GM08714 (cell line): Measurements from ENCODE around the gene HEMK1.

Experiments
- H3K4me3 ChIP-seq: fragments of 200-500 bp; sonication (Bioruptor generic); 2 replicates; pipeline ENCODE4 v1.5.1; 2014; ENCODE audit warnings: mild to moderate bottlenecking, low read length, inconsistent platforms
- ZNF274 ChIP-seq: IDR thresholded peaks from 2 replicates; pipeline ENCODE4 v1.6.1; 2012; ENCODE audit warnings: mild to moderate bottlenecking, low read depth, low read length

Gene HEMK1

DNA sequence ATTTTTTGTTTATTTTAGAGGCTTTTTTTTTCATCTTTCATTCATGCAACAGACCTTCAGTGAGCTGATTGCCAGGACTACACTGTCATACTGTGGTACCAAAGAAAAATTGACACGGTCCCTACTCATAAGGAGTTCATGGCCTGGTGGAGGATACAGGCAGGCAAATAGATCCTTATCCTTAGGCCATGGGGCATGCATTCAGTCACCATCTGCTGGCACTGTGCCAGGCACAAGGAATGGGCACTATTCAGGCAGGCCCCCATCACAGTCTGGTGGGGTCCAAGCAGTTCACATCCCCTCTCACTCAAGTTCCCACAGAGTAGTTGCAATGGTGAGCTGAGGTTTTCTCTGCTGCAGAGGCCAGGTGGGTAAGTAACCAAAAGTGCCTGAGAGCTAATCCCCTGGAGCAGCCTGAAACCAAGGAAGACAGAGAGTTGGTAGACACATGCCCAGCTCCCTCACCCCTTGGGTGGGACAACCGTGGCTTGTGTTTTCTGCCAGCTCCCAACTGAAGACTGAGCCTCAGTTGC, 25.0 kb downstream of the HEMK1 start:
- no peak overlapping the region for H3K4me3 ChIP-seq
- TF ChIP-seq ZNF274, result no peak

- no peak for TF ChIP-seq ZNF274
- H3K4me3 ChIP-seq, result no peak overlapping the region
Observed at GRCh38 chr3:50599115-50599715, 29.9 kb downstream of the HEMK1 start.

DNA sequence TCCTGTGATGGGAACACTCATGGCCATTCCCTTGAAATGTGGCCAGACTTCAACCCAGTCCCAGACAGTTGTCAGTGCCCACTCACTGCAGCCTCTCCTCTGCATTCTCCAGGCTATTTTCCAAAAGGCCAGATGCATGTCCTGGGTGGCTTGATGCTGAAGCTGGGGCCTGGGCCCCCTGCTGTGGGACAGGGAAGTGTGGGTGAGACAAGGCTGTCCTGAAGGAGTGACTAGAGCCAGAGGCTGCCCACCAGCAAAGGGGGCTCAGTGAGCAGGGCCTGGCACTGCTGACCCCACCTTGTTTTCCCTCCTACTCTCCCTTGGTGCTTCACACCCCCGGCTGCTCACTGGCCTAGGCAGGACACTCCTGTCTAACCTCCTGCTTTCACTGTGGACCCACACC, 30.4 kb downstream of the HEMK1 start:
- no peak for TF ChIP-seq ZNF274
- H3K4me3 ChIP-seq, result no peak overlapping the region

DNA sequence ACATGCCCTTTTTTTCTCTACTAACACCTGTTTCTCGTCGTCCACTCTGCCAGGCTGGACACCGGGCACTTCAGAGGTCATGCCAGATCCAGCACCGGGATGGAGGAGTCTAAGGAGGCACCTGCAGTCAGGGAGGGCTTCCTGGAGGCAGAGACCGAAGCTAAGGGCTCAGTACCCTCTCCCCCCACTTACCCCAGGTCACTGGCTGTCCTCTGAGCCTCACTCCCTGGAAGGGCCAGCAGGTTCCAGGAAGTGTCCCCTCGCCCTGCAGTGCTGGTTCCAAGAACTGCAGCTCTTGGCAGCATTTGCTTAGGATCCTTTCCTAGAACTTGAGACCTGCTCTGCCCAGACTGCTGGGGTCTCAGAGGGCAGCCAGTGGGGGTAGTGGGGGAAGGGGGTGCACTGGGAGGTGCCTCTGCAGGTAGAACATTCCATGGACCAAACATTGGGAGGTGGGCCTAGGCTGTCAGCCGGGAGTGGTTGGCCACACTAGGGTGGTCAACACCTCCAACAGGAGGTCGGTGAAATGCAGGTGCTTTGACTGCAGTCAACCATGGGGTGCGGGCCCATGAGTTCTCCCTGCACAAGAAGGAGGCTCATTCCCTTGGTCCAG, 30.9 kb downstream of the HEMK1 start:
- TF ChIP-seq ZNF274, result no peak
- H3K4me3 ChIP-seq, result no peak overlapping the region

- TF ChIP-seq ZNF274, result no peak
- H3K4me3 ChIP-seq, result no peak overlapping the region
Observed at GRCh38 chr3:50600841-50601591, 31.7 kb downstream of the HEMK1 start.

DNA sequence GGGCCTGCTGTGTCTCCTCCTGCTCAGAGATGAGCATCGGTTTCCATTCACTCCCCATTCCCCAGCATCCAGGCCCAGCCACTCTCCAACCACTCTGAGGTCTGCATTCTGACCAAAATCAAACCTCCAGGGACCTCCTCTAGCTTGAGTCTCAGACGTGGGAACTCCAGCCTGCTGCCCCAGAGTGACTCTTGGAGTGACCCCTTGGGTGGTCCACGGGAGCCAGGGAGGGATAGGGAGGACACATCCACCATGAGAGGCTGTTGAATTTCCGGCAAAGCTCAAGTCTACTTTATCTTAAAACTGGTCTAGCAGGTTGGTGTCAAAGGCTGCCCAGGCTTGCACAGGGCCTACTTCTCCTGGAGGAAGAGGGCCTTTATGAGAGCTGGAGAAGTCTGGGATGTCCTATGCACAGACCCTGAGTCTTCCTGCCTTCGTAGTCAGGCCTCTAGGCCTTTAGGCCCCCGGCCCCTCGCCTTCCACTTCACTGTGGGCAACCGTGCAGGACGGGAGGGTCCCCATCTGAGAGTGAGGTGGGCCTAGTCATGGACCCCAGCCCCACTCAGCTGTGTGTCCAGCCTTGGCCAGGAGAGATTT, 33.4 kb downstream of the HEMK1 start:
- no peak for TF ChIP-seq ZNF274
- H3K4me3 ChIP-seq, result no peak overlapping the region

DNA sequence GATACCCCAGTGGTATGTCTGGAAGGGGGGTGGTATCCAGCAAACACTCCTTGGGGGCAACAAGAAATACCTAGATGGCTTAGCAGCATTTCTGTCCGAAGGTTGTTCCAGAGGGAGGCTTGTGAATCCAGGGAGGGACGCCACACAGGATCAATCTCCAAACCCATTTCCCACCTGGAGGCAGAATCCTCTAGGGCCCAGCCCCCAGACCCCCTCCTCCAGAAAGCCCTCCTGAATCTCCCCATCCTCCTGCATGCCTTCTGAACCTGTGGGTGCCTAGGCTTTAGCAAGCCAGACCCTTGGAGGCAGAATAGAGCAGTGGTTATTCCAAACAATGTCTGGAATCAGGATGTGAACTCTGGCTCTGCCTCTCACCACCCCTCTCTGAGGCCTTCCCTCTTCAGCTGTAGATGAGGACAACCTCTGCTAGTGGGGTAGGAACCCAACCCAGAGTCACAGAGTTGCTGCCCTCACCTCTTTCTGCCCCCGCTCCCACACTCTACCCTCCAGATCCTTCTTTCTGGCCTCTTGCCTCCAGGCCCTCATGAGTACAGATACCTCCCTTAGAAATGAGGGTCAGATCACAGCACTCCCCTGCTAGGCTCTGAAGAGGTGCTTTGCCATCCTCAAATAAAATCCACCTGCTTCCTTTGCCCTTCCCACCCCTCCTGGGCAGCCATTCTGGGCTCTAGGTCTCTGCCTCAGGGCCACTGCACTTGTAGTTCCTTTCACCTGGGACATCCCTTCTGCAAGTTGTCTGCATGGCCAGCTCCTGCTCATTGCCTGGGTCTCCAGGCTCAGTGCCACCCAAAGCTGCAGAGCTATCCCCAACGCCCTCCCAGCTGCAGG, 34.2 kb downstream of the HEMK1 start:
- TF ChIP-seq ZNF274, result no peak
- no peak overlapping the region for H3K4me3 ChIP-seq

DNA sequence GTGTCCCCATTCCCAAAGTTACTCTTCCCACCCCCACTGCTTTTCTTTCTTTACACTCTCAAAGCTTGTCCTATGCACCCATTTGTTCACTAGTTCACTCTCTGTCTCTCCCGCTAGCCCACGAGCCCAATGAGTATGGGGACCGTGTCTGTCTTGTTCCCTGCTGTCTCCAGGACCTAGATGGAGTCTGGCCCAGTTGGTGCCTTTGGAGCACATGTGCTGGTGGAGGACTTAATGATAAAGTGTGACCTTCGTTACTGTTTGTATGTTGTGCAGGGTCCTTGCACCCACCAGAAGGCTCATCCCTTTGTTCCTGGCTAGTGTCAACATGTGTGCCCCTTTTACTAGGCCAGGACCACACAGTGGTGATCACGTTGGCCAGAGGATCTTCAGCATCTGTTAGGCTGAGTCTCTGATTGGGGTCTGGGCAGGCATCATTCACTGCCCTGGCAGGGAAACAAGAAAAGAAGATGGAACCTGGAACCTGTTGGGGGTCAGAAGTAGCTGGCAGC, 34.8 kb downstream of the HEMK1 start:
- no peak overlapping the region for H3K4me3 ChIP-seq
- TF ChIP-seq ZNF274, result no peak

- no peak for TF ChIP-seq ZNF274
- H3K4me3 ChIP-seq, result no peak overlapping the region
Observed at GRCh38 chr3:50604628-50605588, 35.6 kb downstream of the HEMK1 start.

- no peak for TF ChIP-seq ZNF274
- no peak overlapping the region for H3K4me3 ChIP-seq
Observed at GRCh38 chr3:50605901-50606326, 36.6 kb downstream of the HEMK1 start.

GRCh38 chr3:50606596-50606995, 37.3 kb downstream of the HEMK1 start:
- no peak overlapping the region for H3K4me3 ChIP-seq
- TF ChIP-seq ZNF274, result no peak

DNA sequence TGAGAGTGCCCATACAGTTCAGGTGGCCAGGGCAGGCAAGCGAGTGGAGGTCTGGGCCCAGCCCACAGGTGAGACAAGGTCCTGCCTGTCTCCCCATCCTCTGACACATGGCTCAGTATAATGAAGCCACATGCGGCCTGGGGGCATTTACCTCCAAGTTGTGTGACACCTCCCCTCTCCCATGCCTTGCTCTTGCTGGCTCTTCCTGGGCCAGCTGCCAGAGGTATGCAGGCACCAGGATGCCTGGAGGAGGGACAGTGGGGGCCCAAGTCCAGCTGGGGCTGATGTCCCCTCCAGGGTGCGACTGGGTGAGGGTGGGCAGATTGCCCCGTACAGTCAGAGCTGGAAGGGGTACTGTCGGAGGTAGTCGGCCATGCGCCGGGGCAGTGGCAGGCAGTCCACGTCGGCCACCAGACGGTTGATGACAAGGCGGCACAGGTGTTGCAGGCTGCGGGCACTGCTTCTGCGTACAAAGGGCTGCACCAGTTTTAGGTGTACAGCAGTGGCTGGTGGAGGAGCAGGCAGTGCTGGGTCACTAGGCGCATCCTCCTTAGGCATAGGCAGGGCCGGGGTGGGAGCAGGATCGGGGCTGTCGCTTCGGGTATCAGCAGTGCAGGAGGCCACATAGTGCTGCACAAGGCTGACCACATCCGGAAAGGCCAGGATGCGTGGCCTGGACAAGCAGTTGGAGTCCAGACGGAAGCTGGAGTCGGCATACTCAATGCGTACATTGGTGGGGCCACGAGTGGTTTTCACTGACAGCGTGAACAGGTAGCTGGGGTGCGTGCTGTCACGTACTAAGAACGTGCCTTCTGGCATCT, 38.2 kb downstream of the HEMK1 start:
- H3K4me3 ChIP-seq, result no peak overlapping the region
- no peak for TF ChIP-seq ZNF274

DNA sequence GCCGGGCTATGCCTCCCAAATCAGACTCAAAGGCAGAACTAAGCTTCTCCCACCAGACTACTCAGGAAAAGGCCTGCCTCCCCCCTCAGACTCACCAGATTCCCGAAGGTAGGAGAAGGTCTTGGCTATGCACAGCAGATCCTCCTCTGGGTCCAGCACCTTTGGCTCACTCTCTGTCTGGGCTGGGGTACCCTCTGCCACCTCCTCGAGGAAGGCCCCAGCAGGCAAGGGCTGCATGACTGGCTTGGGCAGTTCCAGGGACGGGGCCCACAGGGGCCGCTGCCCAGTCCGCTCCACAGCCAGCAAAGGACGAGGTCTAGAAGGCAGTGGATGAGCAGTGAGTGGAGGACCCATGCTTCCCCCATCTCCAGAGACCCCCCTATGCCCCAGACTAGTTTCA, 39.0 kb downstream of the HEMK1 start:
- no peak overlapping the region for H3K4me3 ChIP-seq
- no peak for TF ChIP-seq ZNF274
